HG02938 (cell line): ENCODE results near the gene GNPTAB.
A peak's percentile ranks its signal among the peaks of the same experiment; 100 is the strongest.

Experiments
- ATAC-seq: cut with Tn5 transposase; IDR thresholded peaks from one replicate; pipeline ENCODE4 v1.9.1; 2021; ENCODE audit warnings: mild to moderate bottlenecking, moderate library complexity; ENCODE audit not compliant: unreplicated experiment

GNPTAB gene

DNA sequence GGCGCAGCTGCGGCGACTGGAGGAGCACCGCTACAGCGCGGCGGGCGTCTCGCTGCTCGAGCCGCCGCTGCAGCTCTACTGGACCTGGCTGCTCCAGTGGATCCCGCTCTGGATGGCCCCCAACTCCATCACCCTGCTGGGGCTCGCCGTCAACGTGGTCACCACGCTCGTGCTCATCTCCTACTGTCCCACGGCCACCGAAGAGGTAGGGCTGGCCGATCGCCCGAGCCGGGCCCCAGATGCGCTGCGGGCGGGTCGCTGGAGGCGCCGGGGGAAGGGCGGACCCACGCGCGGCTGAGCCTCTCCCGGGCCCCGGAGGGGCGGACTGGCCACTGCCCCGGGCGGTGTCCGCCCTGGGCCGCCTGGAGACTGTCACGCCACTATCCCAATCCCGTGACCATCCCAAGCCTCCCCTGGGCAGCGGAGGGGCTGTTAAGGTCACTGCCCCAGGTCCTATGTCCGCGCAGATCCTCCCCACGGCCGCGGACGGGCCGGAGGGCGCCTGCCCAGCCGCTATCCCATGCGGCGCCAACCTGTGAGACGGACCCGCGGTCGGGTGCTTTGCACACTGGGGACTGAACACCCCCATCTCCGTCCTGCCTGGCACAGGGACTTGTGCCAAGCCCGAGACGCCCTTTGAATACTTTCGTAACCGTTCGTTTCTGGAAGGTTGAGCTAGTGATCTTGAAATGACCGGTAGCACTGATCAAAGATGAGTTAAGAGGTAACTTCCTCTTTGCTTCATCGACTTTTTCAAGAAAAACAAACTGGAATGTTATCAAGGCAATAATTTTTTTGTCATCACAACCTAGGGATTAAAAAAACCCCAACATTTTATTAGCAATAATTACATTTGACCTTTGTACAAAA is 132.6 kb downstream of the GNPTAB start:
- ATAC-seq: peak; percentile 34

DNA sequence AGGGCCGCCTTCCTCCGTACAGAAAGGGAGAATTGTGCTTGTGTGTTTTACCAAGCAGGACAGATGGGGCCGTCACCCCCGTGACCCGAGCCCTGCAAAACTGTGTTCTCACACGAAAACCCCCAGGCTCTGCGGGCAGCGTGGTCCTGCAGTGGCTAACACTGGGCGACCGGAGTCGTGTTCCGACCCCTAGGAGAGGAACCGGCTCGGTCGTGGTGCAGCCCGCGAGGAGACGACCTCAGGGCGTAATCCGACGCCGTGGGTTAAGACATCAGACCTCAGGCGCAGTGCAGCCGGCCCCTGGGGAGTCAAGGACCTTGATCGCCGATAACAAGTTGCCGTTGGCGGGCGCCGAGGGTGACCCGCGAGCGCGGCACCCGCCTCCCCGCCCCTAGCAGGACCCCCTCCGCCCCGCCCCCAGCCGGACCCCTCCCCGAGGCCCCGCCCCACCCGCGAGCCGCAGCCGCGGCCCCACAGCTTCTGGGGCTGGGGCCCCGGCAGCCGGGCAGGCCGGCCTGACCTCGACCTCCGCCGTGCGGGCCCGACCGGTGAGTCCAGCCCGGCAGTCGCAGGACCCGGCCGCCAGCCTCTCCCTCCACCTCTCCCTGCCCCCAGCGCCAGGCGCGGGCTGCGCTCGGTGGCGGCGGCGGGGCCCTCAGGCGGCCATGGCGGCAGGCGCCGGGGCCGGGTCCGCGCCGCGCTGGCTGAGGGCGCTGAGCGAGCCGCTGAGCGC is 133.4 kb downstream of the GNPTAB start, which contains the start of gene CHPT1:
CHPT1 (plus strand) TSS at position 444 of the 733 bp plus-strand sequence; CDS start at position 666, 222 bp downstream.
- peak; percentile 65 for ATAC-seq

DNA sequence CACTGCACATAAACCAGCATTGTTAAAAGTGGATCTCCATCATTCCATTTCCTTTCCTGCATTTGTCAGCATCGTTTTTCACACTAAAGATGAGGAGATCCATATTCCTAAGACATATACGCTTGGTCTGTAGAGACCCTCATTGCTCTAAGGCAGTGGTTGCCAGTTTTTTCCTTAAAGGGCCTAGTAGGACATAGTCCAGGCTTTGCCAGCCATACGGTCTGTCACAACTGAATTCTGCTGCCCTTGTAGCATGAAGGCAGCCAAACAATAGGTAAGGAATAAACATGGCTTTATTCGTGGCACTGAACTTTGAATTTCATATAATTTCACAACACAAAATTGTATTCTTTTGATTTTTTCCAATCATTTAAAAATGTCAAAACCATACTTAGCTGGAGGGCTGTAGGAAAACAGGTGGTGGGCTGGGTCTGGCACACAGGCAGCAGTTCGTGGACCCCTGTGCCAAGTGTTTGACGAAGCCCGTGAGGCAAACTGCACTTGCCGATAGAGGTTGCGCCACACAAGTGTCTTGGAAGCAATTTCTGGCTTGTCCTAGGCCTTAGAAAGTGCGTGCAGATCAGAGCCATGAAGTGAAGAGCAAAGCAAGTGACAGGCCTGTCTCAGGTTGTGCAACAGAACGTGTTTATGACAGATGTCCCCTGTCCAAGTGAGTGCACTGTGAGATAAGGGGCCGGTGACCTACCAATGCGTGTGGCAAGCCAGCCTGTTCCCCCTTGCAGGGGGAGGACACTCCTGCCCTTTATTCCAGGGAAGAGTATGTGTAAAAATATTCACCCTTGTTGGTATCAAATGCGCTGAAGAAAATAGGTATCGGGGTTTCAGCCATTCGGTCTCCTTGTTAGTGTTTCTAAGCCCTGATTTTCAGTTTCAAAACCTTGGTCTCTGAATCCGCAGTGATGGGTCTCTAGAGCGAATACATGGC is 134.2 kb downstream of the GNPTAB start:
- ATAC-seq: peak; percentile 39

DNA sequence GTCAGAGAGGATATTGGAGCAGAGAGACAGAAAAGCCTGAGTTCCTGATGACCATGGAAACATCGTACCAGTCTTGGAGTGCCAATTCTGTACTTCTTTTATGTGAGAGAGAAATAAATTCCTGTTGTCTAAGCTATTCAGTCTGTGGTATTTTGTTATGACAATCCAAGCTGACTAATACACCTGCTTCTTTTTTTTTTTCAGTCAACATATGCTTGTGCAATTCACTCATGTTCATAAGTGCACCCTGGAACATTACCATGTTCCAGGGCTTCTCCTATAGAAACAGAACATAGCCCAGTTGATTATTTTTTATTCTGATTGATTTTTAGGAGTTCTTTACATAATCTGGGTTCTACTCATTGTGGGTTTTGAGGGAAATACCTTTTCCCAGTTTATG is 135.1 kb downstream of the GNPTAB start:
- no peak for ATAC-seq
